Thyroid gland (tissue), 4 donors: ENCODE results near the gene ADSS1. TPM values are rescaled to one million over a fixed set of nuclear protein-coding genes. Genes with fewer than 3 reads are reported as not detected.

ENCODE experiments used
- DNase-seq, 2 donors: peaks; one replicate each; pipeline ENCODE4 v3.0.0-alpha.2; 2019
- H3K27ac ChIP-seq, 3 donors: fragments of 200-600 bp; sonication (generic); 1 replicate in 2 of 3; 2 replicates in 1 of 3; pipeline ENCODE4 v1.5.1; 2016 to 2019; ENCODE audit warnings: mild to moderate bottlenecking in 1 of 3, moderate library complexity in 1 of 3
- H3K27me3 ChIP-seq: fragments of 200-600 bp; sonication (generic); one replicate; pipeline ENCODE4 v1.5.1; 2019
- H3K36me3 ChIP-seq, 2 donors: fragments of 200-600 bp; sonication (generic); one replicate each; pipeline ENCODE4 v1.5.1; 2016 to 2019
- H3K4me1 ChIP-seq, 2 donors: fragments of 200-600 bp; sonication (generic); one replicate each; pipeline ENCODE4 v1.5.1; 2017 to 2019
- H3K4me3 ChIP-seq, 3 donors: fragments of 200-600 bp; sonication (generic); replicated peaks in 1 of 3; 1 replicate in 2 of 3; 2 replicates in 1 of 3; pipeline ENCODE4 v1.5.1; 2016; ENCODE audit warnings: mild to moderate bottlenecking in 1 of 3
- H3K9me3 ChIP-seq: fragments of 200-600 bp; sonication (generic); one replicate; pipeline ENCODE4 v1.5.1; 2017
- POLR2A ChIP-seq, 2 donors: fragments of 450-650 bp; IDR thresholded peaks; one replicate each; pipeline ENCODE4 v1.6.1; 2017; ENCODE audit warnings: antibody characterized with exemption in 2 of 2, mild to moderate bottlenecking in 2 of 2, moderate library complexity in 1 of 2
- WGBS, 2 donors: methylation state at CpG; one replicate each; pipeline ENCODE4 v1.1.5; 2017; 5-methylcytosine and 5-hydroxymethylcytosine counted together
- intact Hi-C: fragments of 100-400 bp; cut with DNase I; formaldehyde crosslinking; loops from one replicate; pipeline ENCODE4 v1.15.1; 2023
- total RNA-seq, 4 donors: library from RNA; depleted of rRNA; stranded (reverse); fragments of >200 nt; gene quantifications; one replicate each; pipeline ENCODE4 v1.2.3, GENCODE V29; 2016
- TF ChIP-seq, protein P1 (sequence below), 6 experiments: fragments of 200-600 bp in 3 of 6; fragments of 450-650 bp in 3 of 6; sonication (generic) in 3 of 6; IDR thresholded peaks; one replicate each; pipeline ENCODE4 v1.5.1; 2016 to 2019; ENCODE audit warnings: antibody characterized with exemption in 6 of 6, mild to moderate bottlenecking in 2 of 6, inconsistent platforms in 1 of 6, moderate library complexity in 1 of 6

ADSS1 gene
- total RNA-seq, 4 donors from 2014 or later = 13.6 to 26.2 (median 18.9) TPM

DNA sequence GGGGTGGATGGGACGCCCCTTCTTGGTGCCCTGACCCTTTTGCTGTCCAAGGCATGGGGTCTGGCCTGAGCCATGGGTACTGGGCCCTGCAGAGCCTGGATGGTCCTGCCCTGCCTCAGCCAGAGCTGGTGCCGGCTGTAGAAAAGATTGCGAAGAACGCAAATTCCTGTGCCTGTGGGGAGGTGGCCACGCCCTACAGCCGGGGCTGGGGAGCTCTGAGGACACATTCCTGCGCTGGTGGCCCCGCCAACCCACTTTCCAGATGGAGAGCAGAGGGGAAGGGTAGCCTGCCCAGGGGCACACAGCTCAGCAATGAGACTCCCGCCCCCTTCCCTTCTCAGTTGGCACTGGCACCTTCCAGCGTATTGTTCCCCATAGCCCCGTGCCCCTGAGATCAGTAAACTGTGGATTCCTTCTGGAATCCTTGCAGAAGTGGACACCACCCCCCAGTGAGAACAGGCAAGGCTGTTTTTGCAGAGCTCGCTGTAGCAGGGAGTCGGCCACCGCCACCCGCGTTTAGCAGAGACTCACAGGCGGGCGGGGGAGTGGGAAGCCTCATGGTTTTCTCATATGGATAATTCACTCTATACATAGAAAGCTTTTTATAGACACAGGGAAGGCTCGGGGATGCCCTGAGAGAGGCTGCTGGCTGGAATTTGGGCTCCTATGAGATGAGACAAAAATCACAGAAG is 26.0 kb upstream of the ADSS1 start:
- H3K36me3 ChIP-seq = peaks cover 1 to 14% of the 10 kb centered on the region in 2 donors
- no peaks in the 10 kb centered on the region for H3K27me3 ChIP-seq
- no peak for TF ChIP-seq POLR2A (IDR thresholded peaks at IDR 0.05)
- TF ChIP-seq, protein P1, sequence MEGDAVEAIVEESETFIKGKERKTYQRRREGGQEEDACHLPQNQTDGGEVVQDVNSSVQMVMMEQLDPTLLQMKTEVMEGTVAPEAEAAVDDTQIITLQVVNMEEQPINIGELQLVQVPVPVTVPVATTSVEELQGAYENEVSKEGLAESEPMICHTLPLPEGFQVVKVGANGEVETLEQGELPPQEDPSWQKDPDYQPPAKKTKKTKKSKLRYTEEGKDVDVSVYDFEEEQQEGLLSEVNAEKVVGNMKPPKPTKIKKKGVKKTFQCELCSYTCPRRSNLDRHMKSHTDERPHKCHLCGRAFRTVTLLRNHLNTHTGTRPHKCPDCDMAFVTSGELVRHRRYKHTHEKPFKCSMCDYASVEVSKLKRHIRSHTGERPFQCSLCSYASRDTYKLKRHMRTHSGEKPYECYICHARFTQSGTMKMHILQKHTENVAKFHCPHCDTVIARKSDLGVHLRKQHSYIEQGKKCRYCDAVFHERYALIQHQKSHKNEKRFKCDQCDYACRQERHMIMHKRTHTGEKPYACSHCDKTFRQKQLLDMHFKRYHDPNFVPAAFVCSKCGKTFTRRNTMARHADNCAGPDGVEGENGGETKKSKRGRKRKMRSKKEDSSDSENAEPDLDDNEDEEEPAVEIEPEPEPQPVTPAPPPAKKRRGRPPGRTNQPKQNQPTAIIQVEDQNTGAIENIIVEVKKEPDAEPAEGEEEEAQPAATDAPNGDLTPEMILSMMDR (IDR thresholded peaks at IDR 0.05) = no peak
- no peaks in the 10 kb centered on the region for H3K9me3 ChIP-seq
- intact Hi-C loops = no loop called here
- WGBS, 2 donors = 60 to 61% methylated on average over 13 to 18 of the region's 19 CpGs
- DNase-seq = peak in 1 of 2 donors; percentile 26
- H3K4me1 ChIP-seq = peaks cover 21 to 55% of the 10 kb centered on the region in 2 donors
- H3K4me3 ChIP-seq = no peak overlapping the region
- peak overlapping the region in 1 of 3 donors; percentile 12 for H3K27ac ChIP-seq

DNA sequence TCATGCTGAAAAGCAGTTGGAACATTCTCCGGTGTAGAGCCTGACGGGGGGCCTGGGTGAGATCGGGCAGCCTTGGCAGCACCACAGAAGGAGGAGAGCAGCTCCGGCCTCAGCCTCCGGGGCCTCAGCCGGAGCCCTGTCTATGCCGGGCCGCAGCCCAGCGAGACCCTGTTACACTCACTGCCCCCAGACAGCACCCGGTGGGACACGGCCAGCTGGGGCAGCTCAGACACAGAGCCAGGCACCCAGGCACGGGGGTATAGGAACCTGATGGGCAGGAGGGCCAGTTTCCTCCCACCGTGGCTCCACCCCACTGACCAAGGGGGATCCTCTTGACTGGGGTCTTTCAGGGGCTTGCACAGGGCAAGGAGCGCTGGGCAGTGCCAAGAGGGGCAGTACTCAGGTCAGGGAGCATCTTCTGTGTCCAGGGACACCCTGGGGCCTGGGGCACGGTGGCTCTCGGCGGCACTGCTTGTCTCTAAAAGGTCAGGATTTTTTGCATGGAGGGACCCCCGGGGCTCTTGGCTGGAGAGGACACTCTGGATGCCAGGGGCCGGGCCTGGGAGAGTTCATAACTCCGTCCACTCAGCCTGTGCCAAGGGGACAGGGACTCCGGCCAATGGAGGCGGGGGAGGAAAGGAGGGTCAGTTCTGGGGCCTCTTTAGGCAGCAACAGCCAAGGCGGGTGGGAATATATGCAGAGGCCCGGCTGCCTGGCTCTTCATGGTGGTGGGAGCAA is 25.2 kb upstream of the ADSS1 start:
- Histone ChIP-seq H3K4me1 (peaks cover 21 to 55% of the 10 kb centered on the region in 2 donors), H3K4me3 (no peak overlapping the region), H3K27me3 (no peaks in the 10 kb centered on the region), H3K9me3 (no peaks in the 10 kb centered on the region), H3K27ac (no peak overlapping the region), H3K36me3 (peaks cover 6 to 18% of the 10 kb centered on the region in 2 donors)
- DNase-seq = peak in 1 of 2 donors; percentile 37
- TF ChIP-seq POLR2A (IDR thresholded peaks at IDR 0.05) = no peak
- intact Hi-C loops = no loop called here
- 63 to 78% methylated on average over 9 to 12 of the region's 24 CpGs for WGBS, 2 donors

DNA sequence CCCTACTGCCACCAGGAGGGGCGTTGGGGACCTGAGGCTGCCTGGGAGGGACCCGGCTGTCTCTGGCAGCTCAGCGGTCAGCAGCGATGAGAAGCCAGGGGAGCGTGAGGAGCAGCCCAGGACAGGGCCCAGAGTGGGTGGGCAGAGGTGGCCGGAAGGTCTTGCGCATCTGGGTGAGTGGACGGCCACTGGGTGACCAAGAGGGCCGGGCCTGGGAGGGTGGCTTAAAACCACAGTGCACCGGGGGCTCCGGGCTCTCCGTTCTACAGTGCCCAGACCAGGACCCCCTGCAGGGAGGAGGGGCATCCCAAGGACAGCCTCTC is 24.6 kb upstream of the ADSS1 start:
- H3K27ac ChIP-seq = no peak overlapping the region
- no peak for DNase-seq
- 73 to 85% methylated on average over 7 to 9 of the region's 12 CpGs for WGBS, 2 donors
- H3K9me3 ChIP-seq = no peaks in the 10 kb centered on the region
- peaks cover 21 to 51% of the 10 kb centered on the region in 2 donors for H3K4me1 ChIP-seq
- no peak for TF ChIP-seq POLR2A (IDR thresholded peaks at IDR 0.05)
- TF ChIP-seq, protein P1 (IDR thresholded peaks at IDR 0.05) = no peak
- H3K4me3 ChIP-seq = no peak overlapping the region
- peaks cover 6 to 22% of the 10 kb centered on the region in 2 donors for H3K36me3 ChIP-seq
- intact Hi-C loops = no loop called here
- H3K27me3 ChIP-seq = no peaks in the 10 kb centered on the region

DNA sequence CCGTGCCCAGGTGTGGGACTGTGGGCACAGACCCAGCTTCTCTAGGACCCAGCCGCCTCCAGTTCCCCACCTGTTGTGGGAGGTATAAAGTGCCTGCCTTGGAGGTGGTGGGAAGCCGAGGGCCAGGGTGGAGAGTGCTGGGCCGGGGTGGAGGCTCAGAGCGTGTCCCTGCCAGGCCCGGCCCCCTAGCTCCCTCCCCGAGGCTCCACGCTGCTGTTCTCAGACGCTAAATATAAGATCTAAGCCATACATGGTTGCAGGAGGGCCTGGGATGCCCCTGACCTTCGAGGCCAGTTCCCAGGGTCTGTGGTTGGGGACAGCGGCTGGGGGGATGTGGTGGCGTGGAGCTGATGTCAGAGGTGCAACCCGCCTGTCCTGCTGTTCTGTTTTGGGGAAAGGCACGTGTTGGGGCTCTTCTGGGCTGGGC is 23.8 kb upstream of the ADSS1 start:
- Histone ChIP-seq H3K4me1 (peaks cover 21 to 43% of the 10 kb centered on the region in 2 donors), H3K9me3 (no peaks in the 10 kb centered on the region), H3K27me3 (no peaks in the 10 kb centered on the region), H3K4me3 (no peak overlapping the region), H3K27ac (no peak overlapping the region), H3K36me3 (peaks cover 6 to 22% of the 10 kb centered on the region in 2 donors)
- intact Hi-C loops = no loop called here
- no peak for DNase-seq
- TF ChIP-seq, protein P1 (IDR thresholded peaks at IDR 0.05) = no peak
- no peak for TF ChIP-seq POLR2A (IDR thresholded peaks at IDR 0.05)
- 67 to 82% methylated on average over 11 of the region's 14 CpGs for WGBS, 2 donors

DNA sequence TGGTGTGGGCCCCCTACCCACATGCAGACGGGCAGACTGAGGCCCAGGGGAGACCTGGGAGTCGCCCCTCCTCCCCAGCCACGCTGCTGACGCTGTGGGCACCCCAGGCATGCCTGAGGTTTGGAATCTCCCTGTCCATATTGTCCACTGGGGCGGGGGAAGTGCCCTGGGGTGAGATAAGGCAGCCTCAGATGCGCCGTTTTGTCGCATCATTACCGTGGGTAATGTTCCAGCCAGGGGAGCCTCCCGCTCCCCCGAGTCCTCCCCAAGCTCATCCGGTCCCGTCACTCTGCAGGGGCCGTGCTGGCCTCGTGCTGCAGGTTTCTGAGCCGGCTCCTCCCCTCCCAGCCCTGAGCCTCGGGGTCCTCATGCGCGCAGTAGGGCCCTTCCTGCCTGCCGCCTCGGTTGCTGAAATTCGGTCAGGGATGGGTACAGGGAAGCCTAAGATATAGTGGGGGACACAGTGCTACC is 23.2 kb upstream of the ADSS1 start:
- Histone ChIP-seq H3K9me3 (no peaks in the 10 kb centered on the region), H3K27me3 (no peaks in the 10 kb centered on the region), H3K36me3 (peaks cover 6 to 22% of the 10 kb centered on the region in 2 donors), H3K4me3 (no peak overlapping the region), H3K27ac (no peak overlapping the region), H3K4me1 (peaks cover 21 to 40% of the 10 kb centered on the region in 2 donors)
- intact Hi-C loops = no loop called here
- no peak for TF ChIP-seq POLR2A (IDR thresholded peaks at IDR 0.05)
- TF ChIP-seq, protein P1 (IDR thresholded peaks at IDR 0.05) = no peak
- WGBS, 2 donors = 78% methylated on average over 16 to 18 of the region's 22 CpGs
- no peak for DNase-seq
